H1 (cell line): ENCODE measurements around the gene DYNLL2. TPM values are rescaled to one million over a fixed set of nuclear protein-coding genes. Genes with fewer than 3 reads are reported as not detected.
"Not testable (repeated sequence)": the region's sequence is repeated elsewhere in the genome, so short reads cannot be mapped to it uniquely, and the experiment has no call there.

Source experiments
- CTCF ChIA-PET: fragments of 300-600 bp; sonication (Branson Sonifier 250); formaldehyde crosslinking; loops from one replicate; lab custom pipeline; 2021; ENCODE audit not compliant: partially characterized antibody; lab: Charles Lee
- POLR2A ChIA-PET: fragments of 300-600 bp; sonication (Branson Sonifier 250); formaldehyde crosslinking; loops from one replicate; lab custom pipeline; 2021; ENCODE audit warnings: inconsistent platforms; ENCODE audit not compliant: partially characterized antibody; lab: Charles Lee
- DNase-seq, 2 experiments: peaks; one replicate each; pipeline versions ENCODE4 v3.0.0 to v3.0.0-alpha.2; 2010 to 2022; ENCODE audit warnings: low spot score in 2 of 2, low read depth in 1 of 2, mixed read lengths in 1 of 2
- FAIRE-seq: peaks from 2 replicates; lab custom pipeline; 2011; peaks lifted over from hg19 to GRCh38; lab: Jason Lieb, UNC
- H2AFZ ChIP-seq: 2 replicates; pipeline ENCODE4 v1.8.1; 2012; ENCODE audit warnings: low read length, inconsistent platforms
- H2AK5ac ChIP-seq: 2 replicates; pipeline ENCODE4 v1.6.1; 2013; ENCODE audit warnings: low read depth, low read length
- H2BK120ac ChIP-seq: replicated peaks from 2 replicates; pipeline ENCODE3; 2013; ENCODE audit warnings: low read depth, low read length, inconsistent platforms
- H2BK12ac ChIP-seq: 2 replicates; pipeline ENCODE4 v1.6.1; 2013; ENCODE audit warnings: low read depth, low read length
- H2BK15ac ChIP-seq: 2 replicates; pipeline ENCODE4 v1.6.1; 2013; ENCODE audit warnings: low read length
- H2BK20ac ChIP-seq: 2 replicates; pipeline ENCODE4 v1.6.1; 2013; ENCODE audit warnings: low read length
- H2BK5ac ChIP-seq: 2 replicates; pipeline ENCODE4 v1.6.1; 2013; ENCODE audit warnings: low read depth, low read length
- H3K14ac ChIP-seq: 2 replicates; pipeline ENCODE4 v1.6.1; 2013; ENCODE audit warnings: inconsistent platforms; ENCODE audit not compliant: insufficient read length
- H3K18ac ChIP-seq: 2 replicates; pipeline ENCODE4 v1.6.1; 2013; ENCODE audit warnings: low read length; ENCODE audit errors: extremely low read depth
- H3K23ac ChIP-seq: 2 replicates; pipeline ENCODE4 v1.6.1; 2013; ENCODE audit warnings: inconsistent platforms; ENCODE audit not compliant: insufficient read length
- H3K23me2 ChIP-seq: 2 replicates; pipeline ENCODE4 v1.6.1; 2013; ENCODE audit warnings: low read depth, low read length
- H3K27ac ChIP-seq: 2 replicates; pipeline ENCODE4 v1.6.1; 2011; ENCODE audit warnings: low read depth, low read length, inconsistent platforms
- H3K27me3 ChIP-seq, 4 experiments: replicated peaks in 1 of 4; 1 replicate in 1 of 4; 2 replicates in 3 of 4; pipeline versions ENCODE4 v1.6.1 to v1.8.1; 2011 to 2013; ENCODE audit warnings: low read length in 3 of 4, mild to moderate bottlenecking in 3 of 4, inconsistent platforms in 2 of 4, mixed read lengths in 2 of 4, moderate library complexity in 1 of 4; ENCODE audit not compliant: control insufficient read depth in 3 of 4, insufficient read depth in 3 of 4; ENCODE audit errors: extremely low read depth in 1 of 4
- H3K36me3 ChIP-seq, 4 experiments: 2 replicates each; pipeline versions ENCODE4 v1.6.1 to v1.8.1; 2011 to 2013; ENCODE audit warnings: mild to moderate bottlenecking in 4 of 4, low read length in 3 of 4, moderate library complexity in 2 of 4, control low read depth in 1 of 4, inconsistent platforms in 1 of 4; ENCODE audit not compliant: insufficient read depth in 4 of 4, control insufficient read depth in 2 of 4
- H3K4ac ChIP-seq: replicated peaks from 2 replicates; pipeline ENCODE3; 2013; ENCODE audit warnings: low read length, low read depth, mixed read lengths, inconsistent platforms; ENCODE audit not compliant: insufficient read length
- H3K4me1 ChIP-seq, 4 experiments: replicated peaks in 1 of 4; 1 replicate in 1 of 4; 2 replicates in 3 of 4; pipeline versions ENCODE4 v1.6.1 to v1.8.1; 2011 to 2013; ENCODE audit warnings: low read length in 3 of 4, inconsistent platforms in 2 of 4, mixed read lengths in 1 of 4; ENCODE audit not compliant: insufficient read depth in 4 of 4, control insufficient read depth in 3 of 4
- H3K4me2 ChIP-seq, 2 experiments: 2 replicates each; pipeline versions ENCODE4 v1.6.1 to v1.8.1; 2011 to 2013; ENCODE audit warnings: low read depth in 2 of 2, low read length in 2 of 2, control low read depth in 1 of 2, inconsistent platforms in 1 of 2, mild to moderate bottlenecking in 1 of 2; ENCODE audit not compliant: insufficient read depth in 1 of 2
- H3K4me3 ChIP-seq, 4 experiments: fragments of 200-600, 300-600 bp in 1 of 4; sonication (generic), shearing (Covaris generic), sonication (Bioruptor Twin) in 1 of 4; 2 replicates each; pipeline versions ENCODE4 v1.5.1 to v1.8.1; 2011 to 2016; ENCODE audit warnings: low read length in 4 of 4, low read depth in 3 of 4, control low read depth in 2 of 4, inconsistent platforms in 2 of 4, mild to moderate bottlenecking in 2 of 4, mixed read lengths in 1 of 4, moderate library complexity in 1 of 4; ENCODE audit not compliant: insufficient read depth in 2 of 4; ENCODE audit errors: extremely low read depth in 1 of 4
- H3K56ac ChIP-seq: replicated peaks from 2 replicates; pipeline ENCODE3; 2013; ENCODE audit warnings: low read depth, mild to moderate bottlenecking, mixed read lengths, low read length, inconsistent platforms; ENCODE audit not compliant: insufficient read length
- H3K79me1 ChIP-seq: 2 replicates; pipeline ENCODE4 v1.6.1; 2013; ENCODE audit warnings: low read depth, low read length, control low read depth
- H3K79me2 ChIP-seq, 2 experiments: 2 replicates each; pipeline versions ENCODE4 v1.6.1 to v1.8.1; 2012 to 2013; ENCODE audit warnings: low read length in 2 of 2, mild to moderate bottlenecking in 2 of 2, inconsistent platforms in 1 of 2; ENCODE audit not compliant: insufficient read depth in 2 of 2, control insufficient read depth in 1 of 2
- H3K9ac ChIP-seq, 4 experiments: replicated peaks in 1 of 4; 1 replicate in 1 of 4; 2 replicates in 3 of 4; pipeline versions ENCODE4 v1.6.1 to v1.8.1; 2011 to 2013; ENCODE audit warnings: low read depth in 3 of 4, low read length in 3 of 4, control low read depth in 2 of 4, mild to moderate bottlenecking in 2 of 4, moderate library complexity in 2 of 4, inconsistent platforms in 1 of 4; ENCODE audit errors: extremely low read depth in 1 of 4
- H3K9me3 ChIP-seq, 2 experiments: 2 replicates each; pipeline versions ENCODE4 v1.6.1 to v1.8.1; 2012 to 2013; ENCODE audit warnings: mild to moderate bottlenecking in 2 of 2, moderate library complexity in 2 of 2, control low read depth in 1 of 2, inconsistent platforms in 1 of 2, low read depth in 1 of 2, low read length in 1 of 2, mixed read lengths in 1 of 2; ENCODE audit not compliant: insufficient read depth in 2 of 2
- H4K20me1 ChIP-seq, 2 experiments: replicated peaks in 1 of 2; 2 replicates each; pipeline versions ENCODE3 to v1.8.1; 2011 to 2013; ENCODE audit warnings: inconsistent platforms in 2 of 2, low read length in 2 of 2, mild to moderate bottlenecking in 1 of 2; ENCODE audit not compliant: insufficient read depth in 2 of 2, control insufficient read depth in 1 of 2
- H4K5ac ChIP-seq: 2 replicates; pipeline ENCODE4 v1.6.1; 2013; ENCODE audit warnings: low read length, low read depth, mixed read lengths, inconsistent platforms; ENCODE audit not compliant: insufficient read length
- H4K8ac ChIP-seq: 2 replicates; pipeline ENCODE4 v1.8.0; 2013; ENCODE audit warnings: mild to moderate bottlenecking, moderate library complexity, low read length, inconsistent platforms; ENCODE audit not compliant: insufficient read depth; ENCODE audit errors: extremely low read depth
- H4K91ac ChIP-seq: replicated peaks from 2 replicates; pipeline ENCODE3; 2013; ENCODE audit warnings: low read length, mixed read lengths, inconsistent platforms; ENCODE audit not compliant: insufficient read length
- HDAC2 ChIP-seq, 2 experiments: fragments of 300-600 bp in 1 of 2; sonication (generic) in 1 of 2; IDR thresholded peaks; 2 replicates each; pipeline ENCODE4 v1.6.1; 2011 to 2012; ENCODE audit warnings: low read depth in 2 of 2, low read length in 2 of 2, mild to moderate bottlenecking in 2 of 2, moderate library complexity in 2 of 2, borderline replicate concordance in 1 of 2, inconsistent platforms in 1 of 2
- TCF12 ChIP-seq: IDR thresholded peaks from 2 replicates; pipeline ENCODE4 v1.6.1; 2011; ENCODE audit warnings: low read depth, mild to moderate bottlenecking, low read length
- WGBS, 2 experiments: shearing (Covaris generic) in 1 of 2; methylation state at CpG; one replicate each; pipeline versions ENCODE4 v1.1.6 to v1.1.7; 2013 to 2015; ENCODE audit warnings: low lambda C conversion rate in 2 of 2, mixed read lengths in 2 of 2, inconsistent platforms in 1 of 2, low coverage in 1 of 2, missing lambda C conversion rate in 1 of 2; ENCODE audit not compliant: insufficient replicate concordance in 2 of 2, insufficient coverage in 1 of 2, insufficient read length in 1 of 2; ENCODE audit errors: extremely low coverage in 1 of 2, missing lambda C conversion rate in 1 of 2; 5-methylcytosine and 5-hydroxymethylcytosine counted together
- polyA plus RNA-seq, 7 experiments: library from polyadenylated mRNA; depleted of rRNA in 3 of 7; stranded (reverse) in 5 of 7; unstranded in 2 of 7; fragments of >200 nt in 5 of 7; fragments of 200-250 nt in 2 of 7; gene quantifications; 1 replicate in 5 of 7; 2 replicates in 1 of 7; 4 replicates in 1 of 7; pipeline versions ENCODE4 v1.2.1 to v1.2.3, GENCODE V29; 2011 to 2013; ENCODE audit warnings: missing spikeins in 2 of 7, mixed read lengths in 2 of 7
- total RNA-seq: library from RNA; stranded (reverse); fragmentation: NEBNext Ultra II Directional; extraction: Animal tissue kit (Norgen Biotek cat#: 25700); gene quantifications from 2 replicates; pipeline ENCODE4 v1.2.1, GENCODE V29; 2021

DYNLL2 gene
- total and polyA plus RNA-seq, 2 of the 8 experiments (the other 6 are each of a cell fraction or from before 2014, with no cell fraction given), result 19.8 to 52.7 TPM

- TF ChIP-seq HDAC2 (IDR thresholded peaks at IDR 0.05; ENCODE audit: borderline replicate concordance in 1 of 2, low read depth in 2 of 2, low read length in 2 of 2) (no peak), TCF12 (no peak)
These were observed 44.6 kb downstream of the DYNLL2 start (continued) for GRCh38 chr17:58127846-58128245.

GRCh38 chr17:58132697-58133096 is 49.5 kb downstream of the DYNLL2 start:
- not testable (repeated sequence) for FAIRE-seq

More at GRCh38 chr17:58132697-58133096, 49.5 kb downstream of the DYNLL2 start:
- H3K27ac ChIP-seq, CTCF ChIA-PET, H4K20me1 ChIP-seq, H3K36me3 ChIP-seq, H3K27me3 ChIP-seq, H3K4me1 ChIP-seq, H4K8ac ChIP-seq, H4K91ac ChIP-seq, POLR2A ChIA-PET, H3K23me2 ChIP-seq, H2BK15ac ChIP-seq, DNase-seq, H3K18ac ChIP-seq, H3K4me2 ChIP-seq, H3K9me3 ChIP-seq, H4K5ac ChIP-seq, H2BK20ac ChIP-seq, H2AFZ ChIP-seq, H3K4ac ChIP-seq, H2BK12ac ChIP-seq, H3K79me1 ChIP-seq, H2AK5ac ChIP-seq, H3K23ac ChIP-seq, H3K4me3 ChIP-seq, H2BK5ac ChIP-seq, H3K79me2 ChIP-seq, H3K14ac ChIP-seq, H3K56ac ChIP-seq, H3K9ac ChIP-seq, H2BK120ac ChIP-seq: not testable (repeated sequence)
- 88% methylated on average over 5 of the region's 5 CpGs; no CpG with 5 or more reads in 1 of the 2 experiments for WGBS, 2 experiments
